A549 (cell line): ENCODE data around the gene WWC1. TPM values are rescaled to one million over a fixed set of nuclear protein-coding genes. Genes with fewer than 3 reads are reported as not detected.
A peak's percentile ranks its signal among the peaks of the same experiment; 100 is the strongest.

Experiments used
- ATAC-seq, 2 experiments: fragments of 200-7000 bp in 1 of 2; fragments of >200 bp in 1 of 2; cut with Nextera tagmentation in 1 of 2; cut with Tn5 transposase in 1 of 2; 3 replicates each; pipeline versions ENCODE4 v1.8.0 to v1.9.1; 2018 to 2020; ENCODE audit warnings: mild to moderate bottlenecking in 1 of 2, moderate library complexity in 1 of 2
- CTCF ChIA-PET: fragments of 300-600 bp; sonication (Branson Sonifier 250); formaldehyde crosslinking; extraction: SDS; loops from one replicate; lab custom pipeline; 2021; ENCODE audit warnings: antibody characterized with exemption, inconsistent platforms; lab: Yijun Ruan, JAX
- POLR2A ChIA-PET: fragments of 350-600 bp; formaldehyde crosslinking; extraction: SDS; loops from one replicate; lab custom pipeline; 2021; ENCODE audit warnings: antibody characterized with exemption, inconsistent platforms; lab: Yijun Ruan, JAX
- DNase-seq, 2 experiments: peaks; one replicate each; pipeline versions ENCODE4 v3.0.0 to v3.0.0-alpha.2; 2011 to 2016; ENCODE audit warnings: low read depth in 1 of 2, low spot score in 1 of 2
- FAIRE-seq: peaks from 2 replicates; lab custom pipeline; 2011; peaks lifted over from hg19 to GRCh38; lab: Jason Lieb, UNC
- H3K27ac ChIP-seq, 2 experiments: fragments of >200 bp; sonication (Bioruptor Twin); formaldehyde crosslinking; 3 replicates each; pipeline ENCODE4 v1.5.1; 2016 to 2017
- H3K4me1 ChIP-seq: fragments of >200 bp; sonication (Bioruptor Twin); formaldehyde crosslinking; 3 replicates; pipeline ENCODE4 v1.6.1; 2016
- H3K4me2 ChIP-seq: fragments of >200 bp; sonication (Bioruptor Twin); formaldehyde crosslinking; 3 replicates; pipeline ENCODE4 v1.6.1; 2016
- H3K4me3 ChIP-seq: fragments of >200 bp; sonication (Bioruptor Twin); formaldehyde crosslinking; 3 replicates; pipeline ENCODE4 v1.5.1; 2016
- H3K9me3 ChIP-seq: fragments of >200 bp; sonication (Bioruptor Twin); formaldehyde crosslinking; 3 replicates; pipeline ENCODE4 v1.6.1; 2016
- BCL3 ChIP-seq: fragments of >200 bp; sonication (Bioruptor Twin); formaldehyde crosslinking; IDR thresholded peaks from 3 replicates; pipeline ENCODE4 v1.6.1; 2016
- CHD2 ChIP-seq: fragments of 150-350 bp; IDR thresholded peaks from 2 replicates; pipeline ENCODE4 v1.6.1; 2014; ENCODE audit warnings: low read length; ENCODE audit not compliant: partially characterized antibody
- CTCF ChIP-seq: fragments of >200 bp; sonication (Bioruptor Twin); formaldehyde crosslinking; IDR thresholded peaks from 3 replicates; pipeline ENCODE4 v1.5.1; 2016
- E2F6 ChIP-seq: IDR thresholded peaks from 2 replicates; pipeline ENCODE4 v1.6.1; 2012; ENCODE audit warnings: low read depth, borderline replicate concordance
- EHMT2 ChIP-seq: fragments of 200-600 bp; sonication (generic); IDR thresholded peaks from 2 replicates; pipeline ENCODE4 v1.6.1; 2016; ENCODE audit warnings: antibody characterized with exemption, low read depth, mild to moderate bottlenecking, moderate library complexity
- EP300 ChIP-seq, 2 experiments: fragments of >200 bp; sonication (Bioruptor Twin); formaldehyde crosslinking; IDR thresholded peaks; 2 replicates in 1 of 2; 3 replicates in 1 of 2; pipeline ENCODE4 v1.6.1; 2016 to 2017
- ESRRA ChIP-seq: fragments of 150-350 bp; IDR thresholded peaks from 2 replicates; pipeline ENCODE4 v1.6.1; 2014; ENCODE audit warnings: mild to moderate bottlenecking, low read length, borderline replicate concordance
- FOSL2 ChIP-seq, 2 experiments: fragments of 450-650 bp in 1 of 2; fragments of >200 bp in 1 of 2; sonication (Bioruptor Twin) in 1 of 2; formaldehyde crosslinking; IDR thresholded peaks; 2 replicates each; pipeline versions ENCODE4 v1.5.0 to v1.6.1; 2016 to 2020; ENCODE audit warnings: mild to moderate bottlenecking in 1 of 2, moderate library complexity in 1 of 2
- FOXS1 ChIP-seq: fragments of 250-450 bp; sonication (Bioruptor Pico); IDR thresholded peaks from 2 replicates; pipeline ENCODE4 v1.5.0; 2020; ENCODE audit warnings: mild to moderate bottlenecking, moderate library complexity
- HDAC2 ChIP-seq: fragments of 200-600 bp; sonication (generic); IDR thresholded peaks from 2 replicates; pipeline ENCODE4 v1.6.1; 2016
- HES2 ChIP-seq: fragments of >200 bp; sonication (Bioruptor Twin); formaldehyde crosslinking; IDR thresholded peaks from 2 replicates; pipeline ENCODE4 v1.6.1; 2016
- HEYL ChIP-seq: fragments of 250-450 bp; sonication (Bioruptor Pico); IDR thresholded peaks from 2 replicates; pipeline ENCODE4 v1.8.0; 2021; ENCODE audit warnings: mild to moderate bottlenecking, moderate library complexity
- HOXB13 ChIP-seq: fragments of 250-450 bp; sonication (Bioruptor Pico); IDR thresholded peaks from 2 replicates; pipeline ENCODE4 v1.5.0; 2020; ENCODE audit warnings: low read depth, mild to moderate bottlenecking, moderate library complexity
- JUN ChIP-seq, 2 experiments: fragments of >200 bp; sonication (Bioruptor Twin); formaldehyde crosslinking; IDR thresholded peaks; 2 replicates in 1 of 2; 3 replicates in 1 of 2; pipeline ENCODE4 v1.6.1; 2016 to 2017
- KDM5A ChIP-seq: fragments of 200-600 bp; sonication (generic); IDR thresholded peaks from 2 replicates; pipeline ENCODE4 v1.6.1; 2016; ENCODE audit warnings: antibody characterized with exemption, mild to moderate bottlenecking
- MAX ChIP-seq: IDR thresholded peaks from 2 replicates; pipeline ENCODE4 v1.6.1; 2012
- MAZ ChIP-seq: fragments of 150-350 bp; IDR thresholded peaks from 2 replicates; pipeline ENCODE4 v1.6.1; 2014; ENCODE audit warnings: antibody characterized with exemption, low read depth, low read length, borderline replicate concordance
- MYC ChIP-seq: IDR thresholded peaks from 2 replicates; pipeline ENCODE4 v1.6.1; 2012; ENCODE audit warnings: mild to moderate bottlenecking, inconsistent platforms, low read length, improper control_type of control experiment, borderline replicate concordance
- NFE2L2 ChIP-seq: fragments of 150-350 bp; conservative IDR thresholded peaks from 2 replicates; pipeline ENCODE4 v1.6.1; 2014; ENCODE audit warnings: low read length
- NPAS2 ChIP-seq: fragments of 250-450 bp; sonication (Bioruptor Pico); IDR thresholded peaks from 2 replicates; pipeline ENCODE4 v1.8.0; 2022; ENCODE audit warnings: mild to moderate bottlenecking, moderate library complexity, borderline replicate concordance
- POLR2A ChIP-seq: IDR thresholded peaks from 2 replicates; pipeline ENCODE4 v1.6.1; 2012; ENCODE audit warnings: mild to moderate bottlenecking, low read length
- POLR2AphosphoS2 ChIP-seq: conservative IDR thresholded peaks from 2 replicates; pipeline ENCODE4 v1.6.1; 2012; ENCODE audit warnings: low read length, improper control_type of control experiment, inconsistent platforms
- RAD21 ChIP-seq, 2 experiments: fragments of >200 bp in 1 of 2; sonication (Bioruptor Twin) in 1 of 2; formaldehyde crosslinking in 1 of 2; IDR thresholded peaks in 1 of 2; conservative IDR thresholded peaks in 1 of 2; 2 replicates in 1 of 2; 3 replicates in 1 of 2; pipeline ENCODE4 v1.6.1; 2012 to 2018; ENCODE audit warnings: inconsistent platforms in 1 of 2
- RARB ChIP-seq: fragments of 250-450 bp; sonication (Bioruptor Pico); IDR thresholded peaks from 2 replicates; pipeline ENCODE4 v1.8.0; 2021; ENCODE audit warnings: mild to moderate bottlenecking, moderate library complexity
- SMC3 ChIP-seq: fragments of >200 bp; sonication (Bioruptor Twin); formaldehyde crosslinking; IDR thresholded peaks from 3 replicates; pipeline ENCODE4 v1.6.1; 2018; ENCODE audit warnings: inconsistent platforms
- SREBF2 ChIP-seq: fragments of 450-650 bp; IDR thresholded peaks from 2 replicates; pipeline ENCODE4 v1.6.1; 2014; ENCODE audit warnings: mild to moderate bottlenecking, moderate library complexity
- ZFP36 ChIP-seq: fragments of 450-650 bp; IDR thresholded peaks from 2 replicates; pipeline ENCODE4 v1.6.1; 2014; ENCODE audit warnings: borderline replicate concordance; ENCODE audit not compliant: partially characterized antibody
- ZNF302 ChIP-seq: fragments of 250-450 bp; sonication (Bioruptor Pico); IDR thresholded peaks from 2 replicates; pipeline ENCODE4 v1.9.0; 2021; ENCODE audit warnings: inconsistent platforms, mild to moderate bottlenecking, moderate library complexity
- ZSCAN20 ChIP-seq: fragments of 250-450 bp; sonication (Bioruptor Pico); IDR thresholded peaks from 2 replicates; pipeline ENCODE4 v1.8.0; 2022; ENCODE audit warnings: mild to moderate bottlenecking, moderate library complexity
- WGBS: methylation state at CpG from one replicate; pipeline ENCODE4 v1.1.6; 2017; ENCODE audit errors: missing lambda C conversion rate; 5-methylcytosine and 5-hydroxymethylcytosine counted together
- polyA plus RNA-seq, 4 experiments: library from polyadenylated mRNA; depleted of rRNA in 3 of 4; stranded (reverse); fragments of >200 nt; fragmentation: RNase III in 1 of 4; extraction: RNeasy Plus Mini Kit Qiagen cat#74134 plus additional on column Dnase treatment in 1 of 4; gene quantifications; 2 replicates in 3 of 4; 3 replicates in 1 of 4; pipeline ENCODE4 v1.2.3, GENCODE V29; 2011 to 2017

Gene WWC1
- polyA plus RNA-seq, 2 of the 4 experiments (the other 2 are of a cell fraction) = 88.5 to 98.1 TPM

- TF ChIP-seq EHMT2 (no peak), MAX (0 out of 2 replicates have a peak, but pooled peaks have one; percentile 29), POLR2AphosphoS2 (no peak), MYC (no peak), BCL3 (0 out of 3 replicates have a peak, but pooled peaks have one; percentile 17), EP300 (IDR thresholded peaks at IDR 0.05) (peak; percentile 70 to 74; a peak in 3 of 5 replicates), FOSL2 (IDR thresholded peaks at IDR 0.05) (no peak), FOSL2 (CRISPR knock-in tag; IDR thresholded peaks at IDR 0.05) (0 out of 2 replicates have a peak, but pooled peaks have one; percentile 2), NPAS2 (CRISPR knock-in tag) (no peak), HOXB13 (CRISPR knock-in tag) (peak; percentile 38; the same call in 1 of the 2 replicates), JUN (IDR thresholded peaks at IDR 0.05) (peak; percentile 22 to 34; a peak in 1 of 5 replicates), ZSCAN20 (CRISPR knock-in tag) (no peak), CTCF (no peak)
Observed at GRCh38 chr5:168305281-168305680, 13.8 kb downstream of the WWC1 start (continued).

- CTCF ChIA-PET = interaction anchor here (1.0 to 22.9 kb wide), 4 partner anchors 8 to 37 kb away, joined by 3 to 256 read pairs (median 4); partner anchors contain the start of gene WWC1
- TF ChIP-seq MAZ (no peak), RARB (CRISPR knock-in tag) (no peak), EP300 (IDR thresholded peaks at IDR 0.05) (no peak), KDM5A (no peak), ZNF302 (CRISPR knock-in tag) (no peak), POLR2A (no peak), HEYL (CRISPR knock-in tag) (no peak), ESRRA (no peak)
Observed at GRCh38 chr5:168307022-168307421, 15.6 kb downstream of the WWC1 start.

GRCh38 chr5:168307925-168308584 lies 16.6 kb downstream of the WWC1 start:
- TF ChIP-seq ZFP36 = no peak
- TF ChIP-seq HES2 = no peak
- no peak for TF ChIP-seq HDAC2
- no peak for TF ChIP-seq HEYL (CRISPR knock-in tag)
- TF ChIP-seq FOXS1 (CRISPR knock-in tag) = no peak
- no peak for TF ChIP-seq E2F6
- TF ChIP-seq RAD21 (conservative IDR thresholded peaks at IDR 0.05 in 1 of 2, IDR thresholded peaks at IDR 0.05 in 1 of 2) = no peak
- TF ChIP-seq RARB (CRISPR knock-in tag) = no peak
- no peak for TF ChIP-seq SREBF2
- no peak for TF ChIP-seq CHD2
- no peak for TF ChIP-seq BCL3
- no peak for TF ChIP-seq NFE2L2
- no peak for TF ChIP-seq SMC3
- ATAC-seq = no peak
- Histone ChIP-seq H3K27ac (peak overlapping the region; percentile 91 to 92), H3K4me2 (peak overlapping the region; percentile 47), H3K4me3 (no peak overlapping the region), H3K9me3 (no peaks in the 10 kb centered on the region), H3K4me1 (peaks cover 96% of the 10 kb centered on the region)
- ChIA-PET CTCF (interaction anchor here (1.2 to 22.9 kb wide), 2 partner anchors 9 to 15 kb away, joined by 3 to 256 read pairs; partner anchors contain the start of gene WWC1), POLR2A (no interaction called here)
- no peak for DNase-seq
- FAIRE-seq = no peak
- 68% methylated on average over 4 of the region's 4 CpGs for WGBS

More at GRCh38 chr5:168307022-168307421, 15.6 kb downstream of the WWC1 start:
- peak overlapping the region; percentile 74; the same call in 2 of the 3 replicates for H3K4me2 ChIP-seq
- DNase-seq = no peak
- WGBS = 89% methylated on average over 6 of the region's 6 CpGs
- no peak for FAIRE-seq
- no peak for ATAC-seq
- H3K9me3 ChIP-seq = no peaks in the 10 kb centered on the region
- POLR2A ChIA-PET = no interaction called here
- peaks cover 96% of the 10 kb centered on the region for H3K4me1 ChIP-seq
- H3K4me3 ChIP-seq = no peak overlapping the region
- H3K27ac ChIP-seq = peak overlapping the region; percentile 91 to 92
